HUDEP-2 (cell line): ENCODE data around the gene FATE1.
"Not testable (repeated sequence)": the region's sequence is repeated elsewhere in the genome, so short reads cannot be mapped to it uniquely, and the experiment has no call there.

Experiments used
- DNase-seq, 76 experiments: peaks; one replicate each; lab custom pipeline; 2025; ENCODE audit not compliant: unreplicated experiment in 76 of 76; lab: John Stamatoyannopoulos, UW

Gene FATE1

GRCh38 chrX:151715752-151716151 is at the start of gene FATE1:
Gene FATE1 (plus strand): TSS chrX:151716035. CDS start chrX:151716120, 85 bp downstream.
- DNase-seq: no peak

GRCh38 chrX:151675121-151675746 is 40.6 kb upstream of the FATE1 start:
- no peak for DNase-seq

- DNase-seq: peak in 42 of 76 experiments; percentile 0 to 54 (median 5)
Measured at GRCh38 chrX:151676196-151676595, 39.6 kb upstream of the FATE1 start.

GRCh38 chrX:151679798-151680402 is 35.9 kb upstream of the FATE1 start:
- DNase-seq: peak in 74 of 76 experiments; percentile 2 to 87 (median 63)

GRCh38 chrX:151680805-151681204 is 35.0 kb upstream of the FATE1 start:
- DNase-seq: peak in 64 of 76 experiments; percentile 0 to 71 (median 34)

- no peak for DNase-seq
Measured at GRCh38 chrX:151687635-151688034, 28.2 kb upstream of the FATE1 start.

- DNase-seq: no peak
Measured at GRCh38 chrX:151688695-151689094, 27.1 kb upstream of the FATE1 start.

- no peak for DNase-seq
Measured at GRCh38 chrX:151692825-151693224, 23.0 kb upstream of the FATE1 start.

- DNase-seq: no peak
Measured at GRCh38 chrX:151694121-151694520, 21.7 kb upstream of the FATE1 start.

- no peak for DNase-seq
Measured at GRCh38 chrX:151694661-151695582, 20.9 kb upstream of the FATE1 start, which contains the start of gene PRRG3. Gene PRRG3 (plus strand): TSS chrX:151695458. CDS start chrX:151698815, 3,357 bp downstream.

- DNase-seq: no peak
Measured at GRCh38 chrX:151695583-151696340, 20.1 kb upstream of the FATE1 start.

GRCh38 chrX:151697082-151697481 is 18.8 kb upstream of the FATE1 start:
- not testable (repeated sequence) for DNase-seq

- no peak for DNase-seq
Measured at GRCh38 chrX:151697522-151697921, 18.3 kb upstream of the FATE1 start.

- no peak for DNase-seq
Measured at GRCh38 chrX:151698485-151698884, 17.4 kb upstream of the FATE1 start.

- DNase-seq: no peak
Measured at GRCh38 chrX:151699746-151700145, 16.1 kb upstream of the FATE1 start.

GRCh38 chrX:151700581-151700980 is 15.3 kb upstream of the FATE1 start:
- no peak for DNase-seq

- no peak for DNase-seq
Measured at GRCh38 chrX:151701071-151701470, 14.8 kb upstream of the FATE1 start.

- no peak for DNase-seq
Measured at GRCh38 chrX:151701531-151701930, 14.3 kb upstream of the FATE1 start.

GRCh38 chrX:151702026-151702714 is 13.7 kb upstream of the FATE1 start:
- DNase-seq: no peak

GRCh38 chrX:151702741-151703340 is 13.0 kb upstream of the FATE1 start:
- no peak for DNase-seq
